ENCODE results near the gene POU2F3.

Gene POU2F3

GRCh38 chr11:120290956-120291355, 51.0 kb downstream of the POU2F3 start:
- DNase-seq, result no peak

- no peak for DNase-seq
These were observed 53.3 kb downstream of the POU2F3 start for GRCh38 chr11:120293038-120293800.

GRCh38 chr11:120294096-120294495, 54.2 kb downstream of the POU2F3 start:
- DNase-seq, result no peak

GRCh38 chr11:120295099-120295498, 55.2 kb downstream of the POU2F3 start:
- no peak for DNase-seq

- no peak for DNase-seq
These were observed 56.6 kb downstream of the POU2F3 start for GRCh38 chr11:120296554-120296953.

GRCh38 chr11:120298461-120298860, 58.5 kb downstream of the POU2F3 start:
- no peak for DNase-seq

GRCh38 chr11:120302001-120302805, 62.3 kb downstream of the POU2F3 start:
- no peak for DNase-seq

- DNase-seq, result peak; percentile 73
These were observed 63.2 kb downstream of the POU2F3 start for GRCh38 chr11:120303004-120303637.

GRCh38 chr11:120304526-120304925, 64.6 kb downstream of the POU2F3 start:
- no peak for DNase-seq

- DNase-seq, result no peak
These were observed 65.3 kb downstream of the POU2F3 start for GRCh38 chr11:120305286-120305685.

- DNase-seq, result no peak
These were observed 66.7 kb downstream of the POU2F3 start for GRCh38 chr11:120306519-120307242.

- no peak for DNase-seq
These were observed 67.5 kb downstream of the POU2F3 start for GRCh38 chr11:120307476-120307875.

- no peak for DNase-seq
These were observed 68.1 kb downstream of the POU2F3 start for GRCh38 chr11:120308081-120308480.

GRCh38 chr11:120310870-120311269, 70.9 kb downstream of the POU2F3 start:
- DNase-seq, result no peak

- DNase-seq, result no peak
These were observed 74.9 kb downstream of the POU2F3 start for GRCh38 chr11:120314861-120315260.

- no peak for DNase-seq
These were observed 77.1 kb downstream of the POU2F3 start for GRCh38 chr11:120316880-120317688.

- DNase-seq, result no peak
These were observed 77.9 kb downstream of the POU2F3 start for GRCh38 chr11:120317689-120318480.

GRCh38 chr11:120318906-120319305, 79.0 kb downstream of the POU2F3 start:
- no peak for DNase-seq

- DNase-seq, result peak; percentile 36
These were observed 85.2 kb downstream of the POU2F3 start, which contains the start of gene TLCD5 for GRCh38 chr11:120324932-120325810. TLCD5 (plus strand) TSS chr11:120325299; CDS start chr11:120327442, 2,143 bp downstream.

- DNase-seq, result no peak
These were observed 86.3 kb downstream of the POU2F3 start for GRCh38 chr11:120326228-120326627.
